GM19463 (cell line): ENCODE data around the gene DVL2.

Experiments
- ATAC-seq: cut with Tn5 transposase; IDR thresholded peaks from one replicate; pipeline ENCODE4 v1.9.1; 2021; ENCODE audit warnings: mild to moderate bottlenecking, moderate library complexity; ENCODE audit not compliant: unreplicated experiment

The DVL2 gene

DNA sequence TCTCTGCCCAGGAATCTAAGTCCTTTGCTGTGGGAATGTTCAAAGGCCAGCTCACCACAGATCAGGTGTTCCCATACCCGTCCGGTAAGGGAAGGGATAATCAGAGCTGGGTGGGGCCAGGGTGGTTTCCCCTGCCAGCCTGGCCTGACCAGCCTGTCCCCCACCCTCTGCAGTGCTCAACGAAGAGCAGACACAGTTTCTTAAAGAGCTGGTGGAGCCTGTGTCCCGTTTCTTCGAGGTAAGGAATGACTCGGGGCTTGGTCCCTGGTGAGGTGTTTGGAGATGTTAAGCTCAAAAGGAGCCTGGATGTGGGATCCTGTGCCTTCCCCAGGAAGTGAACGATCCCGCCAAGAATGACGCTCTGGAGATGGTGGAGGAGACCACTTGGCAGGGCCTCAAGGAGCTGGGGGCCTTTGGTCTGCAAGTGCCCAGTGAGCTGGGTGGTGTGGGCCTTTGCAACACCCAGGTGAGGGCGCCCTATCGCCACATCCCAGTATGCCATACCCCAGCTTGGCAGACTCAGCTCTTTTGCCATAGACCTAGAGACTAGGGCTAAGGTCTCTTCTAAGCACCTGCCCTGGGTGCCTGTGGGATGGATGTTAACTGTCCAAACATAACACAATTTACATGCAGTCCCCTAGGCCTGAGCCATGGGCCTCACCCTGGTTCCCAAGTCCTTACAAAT, 13.6 kb downstream of the DVL2 start:
- no peak for ATAC-seq

DNA sequence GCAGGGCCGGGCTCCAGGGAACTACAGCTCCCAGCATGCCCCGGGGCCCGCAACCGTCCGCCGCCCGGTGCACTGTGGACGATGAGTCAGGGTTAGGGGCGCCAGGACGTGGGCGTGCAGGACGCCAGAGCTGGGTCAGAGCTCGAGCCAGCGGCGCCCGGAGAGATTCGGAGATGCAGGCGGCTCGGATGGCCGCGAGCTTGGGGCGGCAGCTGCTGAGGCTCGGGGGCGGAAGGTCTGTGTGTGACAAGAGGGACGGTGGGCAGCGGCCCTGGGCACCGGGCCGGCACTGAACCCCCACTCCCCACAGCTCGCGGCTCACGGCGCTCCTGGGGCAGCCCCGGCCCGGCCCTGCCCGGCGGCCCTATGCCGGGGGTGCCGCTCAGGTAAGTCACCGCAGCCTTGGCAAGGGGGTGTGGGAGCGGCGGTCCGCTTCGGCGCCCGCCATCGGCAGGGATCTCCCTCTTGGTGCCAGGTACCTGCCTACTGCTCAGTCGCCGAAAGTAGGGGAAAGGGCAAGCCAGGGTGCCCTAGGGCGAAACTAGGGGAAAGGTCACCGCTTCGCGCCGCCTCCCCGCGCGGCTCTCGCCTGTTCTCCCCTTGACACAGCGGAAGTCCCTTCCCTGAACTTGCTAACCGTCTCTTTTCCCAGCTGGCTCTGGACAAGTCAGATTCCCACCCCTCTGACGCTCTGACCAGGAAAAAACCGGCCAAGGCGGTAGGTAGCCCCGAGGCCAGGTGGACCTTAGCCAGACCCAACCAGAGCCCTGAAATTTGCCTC, 14.3 kb downstream of the DVL2 start, which contains the start of the genes ACADVL and DLG4:
Gene ACADVL (plus strand): TSS at position 127 of the 781 bp plus-strand sequence. CDS start 47 bp downstream, at position 174.
Gene DLG4 (minus strand): TSS at position 25 of the 781 bp plus-strand sequence.
- peak; percentile 72 for ATAC-seq

DNA sequence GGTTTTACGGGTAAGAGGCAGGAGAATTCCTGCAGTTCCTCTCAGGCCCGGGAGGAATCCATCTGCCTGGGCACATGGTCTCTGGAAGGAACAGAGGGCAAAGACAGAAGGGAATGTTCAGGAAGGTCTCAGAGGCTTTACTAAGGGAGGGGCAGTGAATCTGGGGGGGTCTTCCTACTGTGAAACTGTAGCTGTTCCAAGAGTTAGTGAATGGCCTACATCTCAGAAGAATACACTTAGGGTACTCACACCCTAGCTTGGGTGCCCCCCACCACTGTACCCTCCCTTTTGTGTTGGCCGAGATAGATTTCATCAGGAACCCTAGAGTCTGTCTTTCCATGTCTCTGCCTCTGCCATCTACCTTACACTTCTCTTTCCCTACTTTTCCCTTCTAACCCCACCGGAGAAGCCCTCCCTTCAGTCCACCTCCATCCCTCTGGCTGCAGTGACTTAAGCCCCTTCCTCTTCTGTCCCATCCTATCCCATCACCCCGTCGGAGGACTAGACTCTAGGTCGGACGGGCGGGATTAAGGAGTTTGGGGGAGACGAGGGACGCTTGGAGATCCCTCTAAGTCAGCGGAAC, 15.0 kb downstream of the DVL2 start:
- no peak for ATAC-seq

DNA sequence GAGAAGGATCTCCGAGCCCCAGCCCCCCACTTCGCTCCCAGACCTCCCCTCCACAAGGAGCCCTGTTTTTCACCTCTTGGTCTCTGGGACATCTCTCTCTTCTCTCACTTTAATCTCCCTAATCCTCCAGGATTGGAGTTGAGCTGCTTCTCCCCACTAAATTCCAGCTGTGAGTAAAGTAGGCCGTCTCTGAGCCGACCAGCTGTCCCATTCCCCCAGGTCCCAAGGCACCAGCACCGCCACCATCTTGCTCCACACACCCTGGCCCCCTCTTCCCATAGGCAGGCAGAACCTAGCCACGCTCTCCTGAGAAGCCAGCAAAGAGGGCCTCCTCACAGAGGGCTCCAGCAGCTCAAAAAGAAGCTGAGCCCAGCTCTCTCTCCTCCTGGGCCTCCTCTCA, 15.6 kb downstream of the DVL2 start:
- ATAC-seq: no peak

DNA sequence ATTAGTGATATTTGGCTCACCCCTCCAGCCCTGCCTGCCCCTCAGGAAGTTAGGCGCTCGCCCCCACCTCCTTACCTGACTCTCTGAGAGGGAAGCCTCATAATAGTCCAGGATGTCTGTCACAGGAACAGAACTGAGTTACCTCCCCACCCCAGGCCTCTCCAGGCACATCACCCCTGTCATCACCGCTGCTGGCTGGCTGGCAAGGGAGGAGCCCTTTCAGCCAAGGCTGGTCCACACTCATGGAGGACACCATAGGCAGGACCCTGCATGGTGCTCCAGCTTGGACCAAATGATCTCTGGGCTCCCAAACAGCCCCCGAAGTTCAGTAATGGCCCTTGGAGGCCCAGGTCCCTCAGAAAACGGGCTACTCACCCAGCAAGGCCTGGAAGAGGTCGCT, 16.2 kb downstream of the DVL2 start:
- no peak for ATAC-seq

DNA sequence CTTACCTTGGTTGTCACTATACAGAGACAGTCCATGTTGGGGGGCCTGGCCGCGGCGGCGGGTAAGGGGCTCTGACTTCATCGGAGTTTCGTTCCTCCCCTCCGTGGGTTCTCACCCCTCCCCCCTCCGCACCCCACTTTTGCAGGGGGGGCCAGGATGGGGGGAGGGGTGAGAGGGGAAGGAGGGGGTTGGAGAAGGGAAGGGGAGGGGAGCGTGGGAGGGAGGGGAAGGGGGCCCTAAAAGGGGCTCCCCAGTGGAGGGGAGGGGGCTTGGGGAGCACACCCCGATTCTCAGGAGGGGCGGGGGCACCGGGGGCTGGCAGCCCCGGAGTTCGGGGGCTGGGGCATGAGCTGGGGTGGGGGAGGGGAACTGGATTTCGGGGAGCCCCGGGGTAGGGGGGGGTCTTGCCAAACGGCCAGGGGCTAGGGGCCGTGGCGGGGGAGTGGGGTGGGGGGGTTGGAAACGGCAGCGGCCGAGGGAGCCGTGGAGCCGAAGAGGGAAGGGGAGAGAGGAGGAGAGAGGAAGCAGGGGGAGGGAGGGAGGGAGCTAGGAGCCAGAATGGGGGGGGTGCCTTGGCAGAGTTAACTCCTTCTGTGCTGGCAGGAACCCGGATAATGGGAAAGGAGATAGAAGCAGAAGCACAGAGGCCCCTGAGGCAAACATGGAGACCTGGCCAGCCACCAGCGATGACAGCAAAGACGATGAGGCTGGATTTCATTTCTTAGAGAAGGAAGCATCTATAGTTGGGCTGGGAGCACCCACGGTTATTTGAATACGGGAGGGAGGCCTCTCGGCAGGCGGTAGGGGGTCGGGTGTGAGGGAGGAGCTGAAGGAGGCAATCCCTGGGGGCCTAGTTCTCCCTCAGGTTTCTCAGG, 17.0 kb downstream of the DVL2 start:
- ATAC-seq: no peak

DNA sequence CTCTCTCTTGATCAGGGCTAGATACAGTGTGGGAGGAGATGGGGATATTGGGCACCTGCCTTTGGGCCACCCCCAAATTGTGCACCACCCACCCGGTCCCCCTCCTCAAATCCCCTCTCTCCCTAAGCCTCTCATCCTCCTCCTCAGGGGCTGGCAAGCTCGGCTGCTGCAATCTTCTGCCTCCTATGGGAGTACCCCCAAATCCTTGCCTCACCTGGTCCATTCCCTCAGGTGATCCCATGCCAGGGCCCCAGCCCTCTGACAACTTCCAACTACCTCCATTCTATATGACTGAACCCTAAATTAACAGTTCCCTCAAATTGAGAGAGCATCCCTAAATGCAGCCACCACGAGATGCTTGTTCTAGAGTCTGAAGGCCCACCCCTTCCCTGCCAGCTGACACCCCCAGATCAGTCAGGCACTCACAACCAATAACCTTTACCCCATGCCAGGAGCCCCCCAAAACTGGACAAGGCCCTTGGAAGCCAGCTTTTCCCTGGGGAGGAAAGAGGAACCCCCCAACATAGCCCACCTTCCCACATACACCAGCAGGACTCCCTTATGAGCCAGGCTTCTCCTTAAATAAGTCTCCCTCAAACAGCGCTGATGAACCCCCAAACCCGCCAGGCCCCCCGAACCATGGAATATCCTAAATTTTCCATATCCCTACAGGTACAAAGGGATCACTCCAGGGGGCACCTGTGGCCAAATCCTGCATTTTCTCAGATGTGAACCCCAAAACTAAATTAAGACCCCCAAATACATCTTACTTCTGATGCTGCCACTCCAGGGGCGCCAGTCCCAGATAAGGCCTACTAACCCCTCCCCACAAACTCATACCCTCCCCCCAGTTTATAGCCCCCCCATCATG, 17.8 kb downstream of the DVL2 start:
- ATAC-seq: no peak

DNA sequence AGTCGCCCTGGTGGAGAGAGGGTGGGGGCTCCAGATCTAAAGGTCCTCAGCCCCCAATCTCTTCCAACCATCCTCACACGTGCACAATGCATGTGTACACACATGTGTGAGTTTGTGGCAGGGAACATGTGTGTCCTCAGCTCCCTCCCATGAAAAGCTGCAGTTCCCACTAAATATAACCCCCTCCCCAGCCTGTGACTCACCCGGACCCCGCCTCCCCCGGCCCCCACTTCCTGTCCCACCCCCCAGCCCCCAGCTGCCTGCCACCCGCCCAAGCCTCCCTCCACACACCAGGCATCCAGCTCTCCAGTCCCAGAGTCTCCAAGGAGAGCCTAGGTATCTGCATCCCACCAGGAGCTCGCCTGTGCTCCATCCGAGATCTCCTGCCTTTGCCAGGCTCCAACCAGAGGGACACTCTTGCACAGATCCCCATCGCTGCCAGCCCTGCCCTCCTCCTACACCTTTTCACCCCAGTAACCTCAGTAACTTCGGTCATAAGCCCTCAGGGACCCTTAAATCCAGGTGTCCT, 18.6 kb downstream of the DVL2 start:
- no peak for ATAC-seq

DNA sequence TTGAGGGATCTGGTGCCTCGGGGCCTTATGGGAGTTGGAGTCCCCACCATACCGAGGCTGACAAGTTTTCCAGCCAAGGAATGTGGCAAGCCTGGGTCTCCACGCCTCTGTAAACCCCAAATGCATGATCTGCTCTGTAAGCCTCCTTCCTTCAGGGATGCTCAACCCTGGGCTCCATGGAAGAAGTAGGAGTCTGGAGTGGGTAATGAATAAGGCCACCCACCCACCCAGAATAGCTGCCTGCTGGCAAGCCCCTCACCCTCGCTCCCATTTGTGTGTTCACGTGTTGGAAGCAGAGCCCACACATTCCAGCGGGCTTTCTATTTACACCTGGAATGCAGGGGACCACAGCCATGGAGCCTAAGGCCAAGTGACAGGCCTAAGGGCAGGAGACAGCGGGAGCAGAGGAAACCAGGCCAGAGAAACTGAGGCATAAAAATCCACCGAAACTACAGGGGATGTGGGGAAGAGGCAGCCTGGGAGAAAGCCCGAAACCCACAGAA, 19.1 kb downstream of the DVL2 start:
- ATAC-seq: no peak

DNA sequence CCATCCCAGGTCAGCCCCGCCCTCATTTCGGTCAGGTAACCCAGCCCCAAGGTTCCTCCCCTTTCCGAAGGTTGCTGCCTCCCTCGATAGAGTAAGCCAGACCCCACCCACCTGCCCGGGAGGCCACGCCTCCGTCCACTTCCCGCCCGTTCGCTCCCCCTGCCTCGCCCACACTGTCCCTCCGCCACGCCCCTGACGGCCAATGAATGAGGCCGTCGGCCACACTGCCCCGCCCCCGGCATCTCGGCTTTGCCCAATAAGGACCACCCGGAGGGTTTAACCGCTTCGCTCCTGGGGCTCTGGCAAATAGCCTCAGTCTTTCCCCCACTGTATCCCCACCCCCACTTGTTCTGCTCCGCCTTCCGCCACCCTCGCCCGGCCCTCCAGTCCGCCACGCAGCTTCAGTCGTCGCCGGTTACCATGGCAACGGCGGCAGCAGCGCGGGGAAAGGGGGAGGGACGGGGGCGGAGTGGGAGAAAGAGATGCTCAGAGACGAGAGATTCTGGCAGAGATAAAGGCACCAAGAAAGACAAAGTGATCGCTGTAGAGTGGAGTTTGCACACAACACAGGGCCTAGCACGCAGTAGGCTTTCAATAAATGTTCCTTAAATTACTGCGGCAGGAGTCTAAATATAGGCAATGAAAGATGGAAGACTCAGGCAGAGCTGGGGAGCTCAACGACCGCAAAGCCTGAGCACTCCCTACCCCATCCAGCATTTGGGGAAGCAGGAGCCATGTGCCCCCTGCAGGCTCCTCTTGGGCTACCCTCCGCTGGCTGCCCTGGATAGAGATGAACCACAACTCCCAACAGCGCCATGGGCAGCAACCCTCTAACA, 19.8 kb downstream of the DVL2 start:
- peak; percentile 61 for ATAC-seq

DNA sequence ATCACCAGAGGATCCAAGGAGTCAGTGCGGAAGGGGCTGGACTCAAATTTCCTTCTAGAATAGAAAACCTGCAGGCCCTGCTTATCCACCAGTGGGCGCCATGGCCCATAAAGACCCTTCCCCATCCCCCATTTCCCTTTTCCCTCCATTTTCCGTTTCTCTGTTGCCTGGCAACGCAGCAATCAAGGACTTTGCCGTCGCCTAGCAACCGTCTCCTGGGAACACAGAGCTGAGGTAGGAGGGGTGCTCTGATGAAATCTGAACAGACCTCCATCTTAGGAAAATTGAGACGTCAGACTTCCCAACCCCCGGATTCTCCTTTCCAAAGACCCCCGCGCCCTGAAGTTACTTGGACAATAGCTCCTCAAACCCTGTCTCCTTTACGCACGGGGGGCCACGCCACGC, 20.4 kb downstream of the DVL2 start:
- ATAC-seq: no peak

DNA sequence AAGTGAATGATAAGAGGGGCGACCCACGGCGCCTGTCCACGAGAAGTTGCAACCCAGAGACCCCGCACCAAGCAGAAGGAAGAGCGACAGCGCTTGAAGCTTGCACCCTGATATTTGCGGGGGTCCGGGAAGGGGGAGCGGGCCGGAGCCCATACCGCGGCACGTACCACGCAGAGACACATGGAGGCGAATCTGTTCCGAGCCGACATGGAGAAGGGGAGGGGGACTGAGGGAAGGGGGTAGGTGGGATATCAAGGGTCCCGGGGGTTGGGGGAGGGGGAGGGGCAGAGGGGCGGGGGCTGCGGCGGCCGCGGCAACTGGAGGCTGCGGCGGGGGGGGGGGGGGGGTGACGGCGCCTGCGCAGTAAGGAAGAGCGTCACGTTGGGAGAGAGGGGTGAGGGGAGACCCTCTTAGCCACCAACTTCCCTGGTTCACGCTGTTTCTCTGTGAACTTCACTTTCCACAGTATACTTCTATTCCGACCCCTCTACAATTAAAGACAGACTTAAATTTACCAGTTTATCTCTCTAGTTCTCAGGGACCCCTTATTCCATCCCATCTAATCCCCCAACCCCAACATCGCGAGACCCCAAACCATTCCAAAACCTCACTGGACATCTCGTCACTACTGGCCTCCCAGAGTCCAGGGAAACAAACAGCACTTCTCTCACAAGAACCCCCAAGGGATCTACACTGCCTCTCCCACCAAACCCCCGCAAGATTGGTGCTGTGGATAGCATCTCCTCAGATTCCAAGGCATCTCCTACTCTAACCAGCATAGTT, 22.6 kb downstream of the DVL2 start:
- ATAC-seq: no peak

DNA sequence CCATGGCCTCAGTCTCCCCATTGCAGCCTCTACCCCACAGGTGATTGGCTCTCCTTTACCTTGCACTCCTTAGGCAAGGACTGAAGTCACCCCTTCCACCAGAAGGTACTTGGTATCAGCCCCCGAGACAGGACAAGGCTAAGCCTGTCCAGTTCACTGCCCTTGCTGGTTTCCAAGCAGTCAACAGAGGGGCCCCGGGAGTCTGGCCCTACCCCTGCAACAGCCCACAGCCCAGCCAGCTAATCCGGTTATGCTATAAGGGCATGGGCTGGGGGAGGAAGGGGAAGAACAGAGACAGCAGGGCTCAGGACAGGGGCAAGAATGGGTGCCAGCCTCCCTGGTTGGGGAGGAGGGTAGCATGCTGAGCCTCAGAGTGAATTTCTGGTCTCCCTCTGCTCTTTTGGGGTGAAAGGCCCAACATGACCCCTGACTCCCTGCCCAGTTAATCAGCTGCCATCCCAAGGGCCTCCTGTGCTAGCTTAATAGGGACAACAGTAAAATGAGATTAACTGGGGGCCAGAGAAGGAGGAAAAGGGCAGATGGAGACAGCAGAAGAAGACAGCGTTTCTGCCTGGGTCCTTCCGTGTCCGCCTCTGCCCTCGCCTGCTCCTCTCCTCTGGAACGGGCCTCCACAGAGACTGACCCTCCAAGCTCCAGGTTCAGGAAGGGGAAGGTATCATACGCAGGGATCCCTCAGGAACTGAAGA, 25.4 kb downstream of the DVL2 start:
- ATAC-seq: no peak

DNA sequence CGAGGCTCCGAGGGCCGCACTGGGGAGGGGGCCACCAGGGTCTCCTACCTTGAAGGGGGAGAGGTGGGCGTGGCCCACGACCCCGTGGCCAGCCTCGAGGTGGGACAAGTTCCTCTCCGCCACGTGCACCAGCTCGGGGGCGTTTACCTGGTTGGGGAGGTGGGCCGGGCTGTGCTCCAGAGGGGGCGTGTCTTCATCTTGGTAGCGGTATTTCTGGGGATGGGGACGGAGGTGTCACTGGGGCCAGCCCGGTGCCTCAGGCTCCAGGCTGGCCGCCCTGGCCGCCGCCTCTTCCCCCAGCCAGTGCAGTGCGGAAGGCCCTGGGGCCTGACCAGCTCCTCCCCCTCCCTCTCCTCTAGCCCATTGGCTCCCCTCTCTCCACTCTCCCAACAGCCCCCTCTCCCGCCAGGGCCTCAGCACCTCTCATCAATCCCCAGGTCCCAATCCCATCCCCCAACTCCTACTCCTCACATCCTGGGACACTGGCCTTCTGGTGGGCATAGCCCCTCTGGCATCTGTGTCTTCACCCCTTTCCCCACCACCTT, 26.2 kb downstream of the DVL2 start:
- ATAC-seq: no peak

DNA sequence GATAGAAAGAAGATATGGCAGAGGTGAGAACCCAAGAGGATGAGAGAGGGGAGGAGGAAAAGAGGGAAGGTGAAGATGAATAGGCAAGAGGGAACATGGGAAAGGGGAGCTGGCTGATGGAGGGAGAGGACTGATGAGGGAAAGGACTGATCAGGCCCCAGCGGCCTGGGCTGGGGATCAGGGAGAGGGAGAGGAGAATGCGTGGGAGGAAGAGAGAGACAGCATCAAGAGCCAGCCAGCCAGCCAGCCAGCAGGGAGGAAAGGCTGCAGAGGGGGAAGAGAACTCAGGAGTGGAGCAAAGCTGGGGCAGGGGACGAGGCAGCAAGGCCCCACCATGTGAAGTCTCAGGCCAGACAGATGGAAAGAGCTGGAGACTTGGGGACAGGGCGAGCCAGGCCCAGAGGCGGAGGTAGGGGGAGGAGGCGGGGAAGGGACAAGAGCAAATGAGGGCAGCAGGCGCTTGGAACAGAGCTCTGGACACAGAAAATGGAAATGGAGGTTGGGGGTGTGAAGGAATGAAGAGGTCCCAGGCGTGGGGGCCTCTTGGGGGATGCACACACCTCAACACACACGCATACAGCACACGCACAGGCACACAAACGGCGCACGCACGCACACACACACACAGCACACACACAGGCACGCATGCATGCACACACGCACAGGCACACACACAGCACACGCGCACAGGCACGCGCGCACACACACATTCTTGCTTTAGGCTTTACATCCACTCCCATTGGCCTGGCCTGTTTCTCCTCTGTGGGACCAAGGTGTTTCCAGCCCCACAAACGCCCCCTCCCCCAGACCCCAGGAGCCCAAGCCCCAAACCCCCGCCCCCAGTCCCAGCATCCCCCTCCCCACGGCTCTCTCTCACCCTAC, 27.0 kb downstream of the DVL2 start:
- ATAC-seq: no peak

DNA sequence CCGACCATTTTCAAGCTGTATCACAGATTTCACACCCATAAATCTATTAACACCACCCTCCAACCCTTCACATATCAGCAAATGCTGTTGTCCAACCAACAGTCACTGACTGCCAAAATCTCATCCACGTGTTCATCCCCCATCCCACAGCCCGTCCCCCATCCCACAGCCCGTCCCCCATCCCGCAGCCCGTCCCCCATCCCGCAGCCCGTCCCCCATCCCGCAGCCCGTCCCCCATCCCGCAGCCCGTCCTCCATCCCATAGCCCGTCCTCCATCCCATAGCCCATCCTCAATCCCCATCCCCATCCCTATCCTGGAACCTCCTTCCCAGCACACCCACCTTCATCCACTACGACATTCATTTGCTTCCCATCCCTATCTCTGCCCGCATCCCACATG, 28.8 kb downstream of the DVL2 start:
- ATAC-seq: no peak
